NCI-H2029 treated with DMSO at 0.1 percent for 48 hours (cell line): ENCODE measurements around the gene SLC29A3.

Experiments
- DNase-seq: peaks from one replicate; lab custom pipeline; 2025; lab: John Stamatoyannopoulos, UW

SLC29A3 gene

GRCh38 chr10:71393841-71394475 is 74.9 kb downstream of the SLC29A3 start:
- no peak for DNase-seq

DNA sequence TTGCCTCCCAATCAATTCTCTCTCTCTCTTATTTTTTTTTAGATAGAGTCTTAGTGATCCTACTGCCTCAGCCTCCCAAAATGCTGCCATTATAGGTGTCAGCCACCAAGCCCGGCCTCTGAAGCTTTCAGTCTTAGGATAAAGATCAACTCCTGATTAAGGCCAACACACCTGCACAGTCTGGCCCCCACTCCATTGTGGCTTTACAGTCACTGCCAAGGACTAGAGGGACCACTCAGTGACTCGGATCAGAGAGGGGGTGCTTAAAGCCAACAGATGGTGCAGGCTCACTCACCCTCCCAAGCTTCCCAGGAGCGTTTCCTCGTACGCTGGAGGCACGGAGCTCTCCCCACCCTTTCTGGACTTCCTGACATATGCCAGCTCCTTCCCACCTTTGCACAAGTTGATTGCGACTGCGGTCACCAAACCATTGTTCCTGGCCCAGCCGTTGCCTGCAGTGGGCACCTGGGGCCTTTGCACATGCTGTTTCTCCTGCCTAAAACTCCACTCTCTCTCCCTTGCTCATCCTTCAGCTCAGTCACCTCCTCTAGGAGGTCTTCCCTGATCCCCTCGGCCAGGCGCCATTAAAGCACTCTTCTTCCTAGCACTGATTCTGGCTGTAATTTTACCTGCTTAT is 76.0 kb downstream of the SLC29A3 start:
- DNase-seq: no peak

DNA sequence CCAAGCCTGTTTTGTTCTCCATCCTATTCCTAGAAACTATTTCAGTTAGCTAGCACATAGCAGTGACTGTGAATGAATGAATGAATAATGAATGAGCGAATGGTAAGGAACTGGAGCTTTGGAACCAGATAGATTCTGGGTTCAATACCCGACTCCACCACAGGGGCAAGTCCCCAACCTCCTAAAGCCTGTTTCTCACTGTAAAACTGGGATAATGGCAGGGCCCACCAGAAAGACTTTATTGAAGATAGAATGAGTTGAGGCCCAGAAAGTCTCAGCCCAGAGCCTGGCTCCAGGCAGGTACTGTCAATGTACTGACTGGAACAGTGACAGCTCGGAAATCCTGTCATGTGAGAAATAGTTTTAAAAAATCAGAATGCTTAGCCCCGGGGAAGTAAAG is 76.6 kb downstream of the SLC29A3 start:
- no peak for DNase-seq

DNA sequence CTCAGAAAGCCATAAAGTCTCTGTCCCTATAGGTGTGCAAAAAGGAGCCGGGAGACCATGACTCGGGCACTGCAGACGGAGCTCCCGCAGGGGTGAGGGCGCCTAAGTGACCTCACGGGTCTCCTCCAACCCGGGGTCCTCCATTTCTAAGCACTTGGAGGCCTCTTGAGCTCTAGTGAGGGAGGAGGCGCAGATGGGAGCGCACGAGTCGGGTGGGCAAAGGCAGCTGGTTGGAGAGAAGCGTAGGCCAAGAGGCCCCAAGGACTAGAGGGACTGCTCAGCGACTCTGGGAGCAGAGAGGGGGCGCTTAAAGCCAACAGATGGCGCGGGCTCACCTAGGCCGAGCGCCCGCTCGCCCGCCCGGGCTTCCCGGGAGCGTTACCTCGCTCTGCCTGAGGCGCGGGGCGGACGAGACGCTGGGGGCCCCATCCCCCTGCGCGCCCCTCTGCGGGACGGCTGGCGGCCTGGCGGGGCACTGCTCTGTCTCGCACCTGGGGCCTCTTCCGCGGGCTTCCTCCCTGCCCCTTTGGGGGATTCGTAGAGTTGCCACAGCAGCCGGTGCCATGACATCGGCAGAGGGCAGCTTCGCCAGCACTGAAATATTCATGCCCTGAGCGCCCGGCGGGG is 77.1 kb downstream of the SLC29A3 start:
- DNase-seq: no peak

DNA sequence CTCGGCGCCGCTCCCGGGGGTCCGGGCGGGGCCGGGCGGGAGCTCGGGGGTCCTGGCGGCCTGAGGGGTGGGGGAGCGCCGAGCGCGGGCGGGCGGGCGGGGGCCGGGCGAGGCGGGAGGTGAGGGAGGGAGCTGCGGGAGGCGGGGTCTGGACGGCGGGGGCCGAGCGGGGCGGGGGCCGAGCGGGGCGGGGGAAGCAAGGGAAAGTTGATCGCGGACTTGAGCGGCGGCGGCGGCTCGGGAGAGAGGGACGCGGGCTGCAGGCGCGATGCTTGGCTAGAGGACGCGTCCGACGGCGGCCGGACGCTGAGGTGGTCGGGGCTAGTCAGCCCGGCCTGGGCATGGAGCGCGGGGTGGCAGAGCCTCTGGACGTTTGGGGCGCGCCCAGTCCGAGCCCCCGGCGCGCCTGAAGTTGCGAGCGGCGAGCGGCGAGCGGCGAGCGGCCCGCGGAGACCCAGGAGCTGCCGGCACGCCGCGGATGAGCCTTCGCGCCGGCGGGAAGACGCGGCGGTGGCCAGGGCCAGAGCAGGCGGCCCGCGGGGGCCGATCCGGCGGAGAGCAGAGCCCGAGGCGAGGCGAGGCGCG is 77.7 kb downstream of the SLC29A3 start, which contains the start of gene CDH23:
CDH23 (plus strand) TSS at position 210 of the 585 bp plus-strand sequence. CDS start 42,912 bp downstream, outside the sequence.
- no peak for DNase-seq

GRCh38 chr10:71397296-71398212 is 78.5 kb downstream of the SLC29A3 start:
- DNase-seq: no peak

- DNase-seq: no peak
Measured at GRCh38 chr10:71398976-71399375, 79.9 kb downstream of the SLC29A3 start.

DNA sequence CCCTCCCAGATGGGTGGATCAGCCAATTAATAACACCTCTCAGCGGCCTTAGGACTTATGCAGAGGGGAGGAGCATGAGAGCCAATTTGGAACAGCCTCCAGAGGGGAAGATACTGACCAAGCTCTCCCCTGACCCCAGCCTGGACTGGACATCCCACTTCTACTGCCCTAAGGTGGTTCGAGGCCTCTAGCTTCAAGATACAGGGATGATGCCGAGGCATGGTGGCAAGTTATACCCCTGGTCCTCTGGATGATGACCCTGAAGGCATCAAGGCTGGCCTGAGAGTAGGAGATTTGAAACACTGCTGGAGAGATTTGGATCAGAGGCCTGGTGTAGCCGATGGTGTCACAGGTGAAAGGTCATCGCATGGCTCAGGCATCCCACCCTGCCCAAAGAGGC is 80.9 kb downstream of the SLC29A3 start:
- DNase-seq: no peak

DNA sequence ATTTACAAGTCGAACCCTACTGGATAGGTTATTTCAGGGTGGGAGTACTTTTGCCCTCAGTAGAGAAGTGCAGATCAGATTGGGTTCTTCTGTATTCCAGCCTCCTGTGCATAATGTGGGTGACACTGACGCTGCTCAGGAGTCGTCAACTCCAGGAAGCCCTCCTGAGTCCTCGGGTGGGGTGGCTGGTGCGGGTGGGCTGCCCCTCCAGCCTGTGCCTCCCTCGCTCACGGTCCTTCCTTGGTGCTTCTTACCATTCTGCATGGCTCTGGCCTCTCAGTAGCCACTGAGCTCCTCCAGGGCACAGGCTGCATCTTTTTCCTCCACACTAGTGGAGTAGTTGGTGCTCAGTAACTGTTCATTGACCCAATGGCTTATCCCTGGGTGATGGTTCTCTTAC is 82.0 kb downstream of the SLC29A3 start:
- DNase-seq: no peak

- DNase-seq: no peak
Measured at GRCh38 chr10:71402005-71402404, 82.9 kb downstream of the SLC29A3 start.

DNA sequence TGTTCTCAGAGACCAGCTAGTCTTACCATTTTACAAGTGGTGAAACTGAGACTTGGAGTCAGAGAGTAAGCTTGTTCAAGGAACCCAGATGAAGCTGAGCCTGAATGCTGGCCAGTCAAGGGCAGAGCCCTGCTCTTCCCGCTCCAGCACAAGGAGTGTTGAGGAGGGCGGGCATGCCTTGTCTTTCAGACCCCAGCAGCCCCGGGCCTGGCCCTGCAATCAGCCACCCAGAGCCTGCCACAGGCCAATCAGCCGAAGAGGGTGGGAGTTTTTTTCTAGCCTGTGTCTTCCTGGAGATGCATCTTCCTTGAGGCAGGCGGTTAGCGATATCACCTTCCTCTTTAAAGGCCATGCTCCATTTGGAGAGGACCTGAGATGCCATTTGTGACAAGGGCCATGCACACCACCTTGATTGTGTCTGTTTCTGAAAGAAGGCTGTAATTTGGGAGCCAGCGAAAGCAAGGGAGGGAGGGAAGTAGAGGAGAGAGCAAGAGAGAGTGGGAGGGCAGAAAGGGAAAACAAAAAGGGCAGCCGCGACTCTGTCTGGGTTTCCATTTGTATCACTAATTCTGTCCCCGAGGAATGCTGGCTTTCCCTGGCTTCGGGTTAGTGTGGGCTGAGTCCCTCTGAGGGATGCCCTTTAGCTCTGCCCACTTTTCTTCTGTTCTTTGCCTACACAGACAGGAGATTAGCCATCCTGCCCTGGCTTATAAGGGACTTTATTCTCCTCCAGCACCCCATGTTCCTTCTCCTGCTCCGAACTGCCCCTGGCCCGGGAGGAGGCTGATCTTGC is 85.6 kb downstream of the SLC29A3 start:
- no peak for DNase-seq

DNA sequence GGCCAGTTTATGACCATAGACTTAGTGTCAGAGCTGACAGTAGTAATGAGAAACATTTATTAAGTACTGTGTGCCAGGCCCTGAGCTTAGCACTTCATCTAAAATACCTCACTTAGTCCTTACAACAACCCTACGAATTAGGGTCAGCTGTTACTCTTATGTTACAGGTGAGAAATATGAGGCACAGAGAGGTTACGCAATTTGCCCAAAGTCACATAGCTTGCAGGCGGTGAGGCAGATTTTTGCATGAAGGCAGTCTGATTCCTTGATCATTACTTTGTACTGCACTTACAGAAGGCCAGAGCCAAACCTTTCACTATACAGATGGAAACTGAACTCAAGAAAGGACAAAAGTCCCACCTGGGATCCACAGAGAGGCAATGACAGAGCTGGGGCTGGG is 87.8 kb downstream of the SLC29A3 start:
- no peak for DNase-seq

GRCh38 chr10:71408436-71409225 is 89.6 kb downstream of the SLC29A3 start:
- no peak for DNase-seq

- DNase-seq: no peak
Measured at GRCh38 chr10:71409516-71410104, 90.6 kb downstream of the SLC29A3 start.
